Stimulated activated CD8-positive, alpha-beta memory T cell treated with anti-CD3 and anti-CD28 coated beads, Interleukin-4, amount 100 ng/mL, for 48 hours (primary cell): Measurements from ENCODE around the gene LSAMP.
"Not testable (repeated sequence)": the region's sequence is repeated elsewhere in the genome, so short reads cannot be mapped to it uniquely, and the experiment has no call there.

Experiments used
- DNase-seq: peaks from one replicate; pipeline ENCODE4 v3.0.0-alpha.2; 2020

The LSAMP gene

GRCh38 chr3:115823083-115823482 is 622.2 kb downstream of the LSAMP start:
- no peak for DNase-seq

DNA sequence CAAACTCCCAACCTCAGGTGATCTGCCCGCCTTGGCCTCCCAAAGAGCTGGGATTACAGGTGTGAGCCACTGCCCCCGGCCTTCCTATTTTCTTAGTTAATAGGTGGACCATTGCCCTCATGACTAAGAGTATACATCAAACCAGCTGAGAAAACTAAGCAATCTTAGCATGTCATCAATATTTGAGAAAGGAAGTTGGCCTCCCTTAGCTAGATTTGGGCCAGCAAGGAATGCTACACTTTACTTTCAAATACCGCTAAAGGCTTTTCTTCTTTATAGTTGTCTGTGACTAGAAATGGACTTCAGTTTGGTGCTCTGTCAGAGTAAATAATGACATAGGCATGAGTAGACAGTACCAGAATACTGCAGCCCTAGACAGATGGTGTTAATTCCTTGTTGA is 622.7 kb downstream of the LSAMP start:
- DNase-seq, result no peak

GRCh38 chr3:115819785-115820384 is 625.4 kb downstream of the LSAMP start:
- DNase-seq, result peak; percentile 59

- DNase-seq, result peak; percentile 88
Observed at GRCh38 chr3:115814778-115815380, 630.4 kb downstream of the LSAMP start.

DNA sequence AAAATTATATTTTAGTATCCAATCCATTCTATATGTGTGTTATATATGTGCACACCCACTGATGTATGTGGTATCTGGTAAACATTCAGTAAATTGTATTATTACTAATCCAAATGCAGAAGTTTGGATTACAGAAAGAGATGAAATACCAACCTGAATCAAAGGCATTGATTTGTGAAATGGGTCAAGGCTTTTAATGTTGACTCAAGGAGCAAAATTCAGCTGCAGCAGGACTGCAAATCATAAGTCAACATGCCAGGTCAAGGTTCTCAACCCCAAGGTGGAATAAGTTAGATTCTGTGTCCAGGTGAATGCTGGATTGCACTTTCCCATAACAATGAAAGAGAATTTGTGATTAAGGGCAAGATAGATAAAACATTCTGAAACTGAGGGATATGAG is 631.3 kb downstream of the LSAMP start:
- DNase-seq, result no peak

GRCh38 chr3:115808816-115809215 is 636.5 kb downstream of the LSAMP start:
- no peak for DNase-seq

DNA sequence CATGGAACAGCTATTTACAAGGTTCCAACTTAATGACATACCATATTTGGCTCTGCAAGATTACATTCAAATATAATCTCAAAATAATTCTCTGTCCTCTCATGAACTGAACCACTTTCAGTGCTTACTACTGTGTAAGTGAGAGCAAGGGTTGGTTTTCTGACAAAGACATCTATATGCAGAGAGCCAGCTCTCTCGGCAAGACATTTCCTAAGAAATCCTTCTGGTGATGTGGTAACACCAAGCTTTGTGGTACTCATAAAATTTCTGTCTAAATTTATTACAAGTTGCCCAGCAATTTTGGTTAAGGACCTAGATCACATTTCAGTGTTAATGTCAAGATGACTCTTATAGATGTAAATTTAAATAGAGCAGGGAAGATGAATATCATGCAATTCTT is 637.0 kb downstream of the LSAMP start:
- DNase-seq, result no peak

- DNase-seq, result no peak
Observed at GRCh38 chr3:115806501-115806900, 638.8 kb downstream of the LSAMP start.

GRCh38 chr3:115805520-115805919 is 639.8 kb downstream of the LSAMP start:
- no peak for DNase-seq

GRCh38 chr3:115804713-115805119 is 640.6 kb downstream of the LSAMP start:
- no peak for DNase-seq

- no peak for DNase-seq
Observed at GRCh38 chr3:115804200-115804599, 641.1 kb downstream of the LSAMP start.

- DNase-seq, result no peak
Observed at GRCh38 chr3:115803661-115804060, 641.6 kb downstream of the LSAMP start.

- DNase-seq, result no peak
Observed at GRCh38 chr3:115800489-115801075, 644.7 kb downstream of the LSAMP start.

GRCh38 chr3:115800065-115800464 is 645.2 kb downstream of the LSAMP start:
- not testable (repeated sequence) for DNase-seq

DNA sequence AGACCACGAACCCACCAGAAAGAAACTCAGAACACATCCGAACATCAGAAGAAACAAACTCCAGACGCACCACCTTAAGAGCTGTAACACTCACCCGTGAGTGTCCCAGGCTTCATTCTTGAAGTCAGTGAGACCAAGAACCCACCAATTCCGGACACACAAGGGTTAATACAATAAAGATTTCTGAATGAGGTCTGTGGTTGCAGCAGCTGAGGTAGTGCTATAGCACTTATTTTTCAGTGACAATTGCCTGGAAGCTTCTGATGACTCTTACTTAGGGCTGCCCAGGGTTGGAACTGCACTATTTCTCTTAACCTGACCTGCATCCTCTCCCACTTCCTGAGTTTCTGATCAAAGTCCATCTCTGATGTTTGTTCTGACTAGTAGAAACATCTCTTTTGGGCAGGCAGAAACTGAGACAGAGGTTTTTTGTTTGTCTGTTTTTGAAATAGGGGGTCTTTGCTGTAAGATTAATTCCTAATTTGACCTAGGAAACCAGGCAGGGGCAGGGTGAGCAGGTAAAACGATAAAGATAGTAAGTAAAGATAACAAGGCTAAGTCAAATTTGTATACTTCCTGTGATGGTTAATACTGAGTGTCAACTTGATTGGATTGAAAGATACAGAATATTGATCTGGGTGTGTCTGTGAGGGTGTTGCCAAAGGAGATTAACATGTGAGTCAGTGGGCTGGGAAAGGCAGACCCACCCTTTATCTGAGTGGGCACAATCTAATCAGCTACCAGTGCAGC is 652.9 kb downstream of the LSAMP start:
- DNase-seq, result no peak

- not testable (repeated sequence) for DNase-seq
Observed at GRCh38 chr3:115791271-115792153, 653.8 kb downstream of the LSAMP start.

- peak; percentile 59 for DNase-seq
Observed at GRCh38 chr3:115790759-115791158, 654.5 kb downstream of the LSAMP start.

- DNase-seq, result no peak
Observed at GRCh38 chr3:115789481-115789880, 655.8 kb downstream of the LSAMP start.

DNA sequence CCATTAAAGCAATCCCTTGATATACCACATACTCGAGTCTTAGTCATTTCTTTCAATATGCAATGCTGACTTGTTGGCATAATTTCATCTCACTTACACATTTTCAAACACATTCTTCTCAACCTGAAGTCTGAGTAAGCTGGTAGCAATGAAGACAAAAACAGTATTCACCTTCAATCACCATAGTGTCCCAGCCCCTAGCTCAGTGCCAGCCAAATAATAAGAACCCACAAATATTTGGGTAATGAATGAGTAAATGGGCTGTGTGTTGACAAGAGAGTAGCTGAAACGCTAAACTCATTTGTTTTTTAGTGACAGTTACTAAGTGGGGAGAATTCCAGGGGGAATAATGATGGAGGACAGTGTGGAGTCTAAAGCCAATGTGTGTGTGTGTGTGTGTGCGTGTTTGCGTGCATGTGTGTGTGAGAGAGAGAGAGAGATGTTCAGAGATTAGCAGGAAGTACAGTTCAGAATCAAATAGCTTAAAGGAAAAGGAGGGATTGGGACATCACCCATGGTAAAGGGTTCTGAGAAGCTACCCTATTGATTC is 656.3 kb downstream of the LSAMP start:
- no peak for DNase-seq

DNA sequence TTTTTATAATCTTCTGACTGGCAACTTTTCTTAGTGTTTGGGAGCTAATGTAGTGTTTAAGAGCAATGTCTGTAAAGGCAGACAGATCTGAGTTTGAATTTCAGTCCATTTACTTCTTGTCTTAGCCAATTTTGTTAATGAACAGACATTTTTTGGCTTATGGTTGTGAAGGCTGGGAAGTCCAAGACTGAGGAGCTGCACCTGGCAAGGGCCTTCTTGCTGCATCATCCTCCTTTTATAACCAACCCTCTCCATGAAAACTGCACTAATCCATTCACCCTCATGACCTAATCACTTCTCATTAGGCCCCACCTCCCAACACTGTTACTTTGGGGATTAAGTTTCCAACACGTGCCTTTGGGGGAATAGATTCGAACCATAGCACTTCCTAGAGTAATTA is 657.5 kb downstream of the LSAMP start:
- DNase-seq, result no peak

GRCh38 chr3:115785782-115786181 is 659.5 kb downstream of the LSAMP start:
- no peak for DNase-seq

DNA sequence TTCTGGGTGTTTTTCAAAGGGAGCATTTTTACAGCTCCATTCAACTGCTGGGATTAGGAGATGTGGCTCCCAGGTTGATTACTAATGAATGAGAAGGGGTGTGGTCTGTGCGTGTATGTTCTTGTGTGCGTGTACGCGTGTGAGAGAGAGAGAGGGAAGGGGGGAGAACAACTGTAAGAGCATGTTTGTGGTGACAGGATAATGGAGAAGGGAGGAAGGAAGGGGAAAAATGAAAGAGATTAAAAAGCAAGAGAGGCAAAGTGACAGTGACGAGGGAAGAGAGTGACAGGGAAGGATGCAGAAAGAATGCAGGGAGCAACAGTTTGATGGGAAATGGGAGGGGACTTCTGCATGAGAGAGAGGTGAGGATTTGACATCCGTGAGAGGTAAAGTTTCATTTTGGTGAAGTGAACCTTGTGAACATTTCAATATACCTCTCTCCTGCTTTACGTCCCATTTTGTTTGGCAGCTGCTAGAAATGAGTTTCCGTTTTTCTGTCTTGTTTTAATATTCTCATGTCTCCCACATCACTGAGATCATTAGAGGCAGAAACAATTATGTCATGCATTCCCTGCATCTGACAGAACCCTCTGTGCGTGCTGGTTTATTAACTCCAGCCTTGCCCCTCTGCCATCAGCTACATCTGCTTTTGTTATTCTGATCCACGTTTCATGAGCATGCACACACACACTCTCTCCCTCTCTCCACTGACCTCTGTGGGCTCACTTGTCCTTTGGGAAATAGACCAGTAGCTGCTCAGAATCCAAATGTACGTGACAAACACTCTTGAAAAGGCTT is 660.3 kb downstream of the LSAMP start:
- DNase-seq, result no peak
